ENCODE data around the gene CNTN4.

Gene CNTN4

DNA sequence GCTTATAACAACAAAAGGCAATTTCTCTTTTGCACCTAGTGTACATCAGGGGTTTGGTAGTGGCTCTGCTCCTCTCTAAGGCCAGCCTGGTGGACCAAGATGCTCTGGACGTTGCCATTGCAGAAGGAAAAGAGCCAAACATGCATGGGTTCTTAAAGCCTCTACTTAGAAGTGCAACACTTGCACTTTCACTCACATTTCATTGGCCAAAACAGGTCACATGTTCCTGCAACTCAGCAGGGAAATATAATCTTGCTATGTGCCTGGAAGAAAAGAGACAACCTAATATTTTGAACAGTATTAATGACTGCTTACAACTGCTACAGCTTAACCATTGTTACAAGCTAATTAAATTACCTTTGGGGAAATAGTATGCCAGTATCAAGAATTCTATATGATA is 828.6 kb downstream of the CNTN4 start:
- no peak for ATAC-seq

- ATAC-seq: no peak
Measured at GRCh38 chr3:2929574-2929973, 830.9 kb downstream of the CNTN4 start.

- no peak for ATAC-seq
Measured at GRCh38 chr3:2931265-2931664, 832.6 kb downstream of the CNTN4 start.

DNA sequence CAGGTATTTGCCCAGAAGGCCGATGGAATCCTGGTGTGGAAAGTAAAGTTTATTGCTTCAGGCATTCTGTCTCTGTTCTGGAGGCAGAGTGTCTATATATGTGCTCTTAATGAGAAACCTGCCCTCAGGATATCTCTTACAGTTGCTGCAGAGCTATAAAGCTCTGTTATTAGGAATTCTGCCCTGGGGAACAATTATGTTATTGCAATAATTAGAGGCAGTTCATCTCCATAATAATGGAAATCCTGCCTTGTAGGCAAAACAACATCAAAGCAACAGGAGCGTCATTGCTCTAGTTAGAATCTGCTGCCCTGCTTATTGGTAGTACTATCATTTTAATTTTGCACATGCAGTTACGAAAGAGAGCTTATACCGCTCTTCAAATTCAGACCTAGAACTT is 835.9 kb downstream of the CNTN4 start:
- ATAC-seq: no peak

- ATAC-seq: no peak
Measured at GRCh38 chr3:2937055-2937454, 838.4 kb downstream of the CNTN4 start.

- ATAC-seq: no peak
Measured at GRCh38 chr3:2937592-2937991, 838.9 kb downstream of the CNTN4 start.

- ATAC-seq: no peak
Measured at GRCh38 chr3:2938711-2939110, 840.0 kb downstream of the CNTN4 start.

GRCh38 chr3:2940062-2940461 is 841.4 kb downstream of the CNTN4 start:
- ATAC-seq: no peak

DNA sequence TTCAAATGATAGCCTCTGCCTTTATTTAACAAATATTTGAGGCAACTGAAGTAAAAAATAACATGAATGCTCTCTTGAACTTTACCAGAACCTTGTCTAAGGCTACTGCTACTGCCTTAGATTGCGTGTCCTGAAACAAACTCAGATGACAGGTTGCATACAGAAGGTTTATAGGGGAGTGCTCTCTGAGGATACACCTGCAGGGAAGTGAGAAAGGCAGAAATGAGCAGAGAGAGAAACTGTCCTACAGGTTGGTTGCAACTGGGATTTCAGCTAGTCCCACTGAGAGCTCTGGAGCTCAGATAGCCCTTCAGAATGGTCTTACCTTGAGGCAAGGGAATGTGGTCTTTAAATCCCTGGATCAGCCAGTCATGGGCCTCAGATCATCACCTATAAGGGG is 846.0 kb downstream of the CNTN4 start:
- ATAC-seq: no peak

- no peak for ATAC-seq
Measured at GRCh38 chr3:2945121-2945520, 846.5 kb downstream of the CNTN4 start.

DNA sequence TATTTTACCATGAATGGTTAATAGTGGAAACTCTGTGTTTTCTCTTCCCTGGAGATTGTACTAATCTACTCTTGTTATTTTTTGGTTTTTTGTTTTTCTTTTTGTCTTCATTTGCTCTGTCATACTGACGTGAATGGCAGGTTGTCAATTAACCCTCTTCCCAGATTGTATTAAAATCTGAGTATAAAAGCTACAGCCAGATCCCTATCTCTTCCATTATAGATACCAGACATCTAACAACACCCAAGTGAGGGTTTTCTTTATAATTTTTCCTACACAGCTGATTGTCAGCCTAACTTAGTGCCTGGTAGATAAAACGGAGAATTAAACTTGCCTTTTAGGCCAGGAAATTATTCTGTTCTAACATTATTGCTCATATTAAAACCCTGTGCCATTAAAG is 848.9 kb downstream of the CNTN4 start:
- no peak for ATAC-seq

- no peak for ATAC-seq
Measured at GRCh38 chr3:2948882-2949281, 850.2 kb downstream of the CNTN4 start.

- ATAC-seq: no peak
Measured at GRCh38 chr3:2950159-2950558, 851.5 kb downstream of the CNTN4 start.

DNA sequence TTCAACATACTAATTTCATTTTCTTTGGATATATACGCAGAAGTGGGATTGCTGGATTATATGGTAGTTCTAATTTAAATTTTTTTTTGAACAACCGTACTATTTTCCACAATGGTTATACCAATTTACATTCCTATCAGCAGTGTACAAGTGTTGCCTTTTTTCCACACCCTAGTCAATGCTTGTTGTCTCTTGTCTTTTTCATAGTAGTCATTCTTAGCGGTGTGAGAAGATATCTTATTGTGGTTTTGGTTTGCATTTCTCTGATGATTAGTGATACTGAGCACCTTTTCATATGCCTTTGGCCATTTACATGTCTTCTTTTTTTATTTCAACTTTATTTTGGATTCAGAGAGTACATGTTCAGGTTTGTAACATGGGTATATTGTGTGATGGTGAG is 858.4 kb downstream of the CNTN4 start:
- ATAC-seq: no peak

GRCh38 chr3:2958551-2958950 is 859.9 kb downstream of the CNTN4 start:
- no peak for ATAC-seq

DNA sequence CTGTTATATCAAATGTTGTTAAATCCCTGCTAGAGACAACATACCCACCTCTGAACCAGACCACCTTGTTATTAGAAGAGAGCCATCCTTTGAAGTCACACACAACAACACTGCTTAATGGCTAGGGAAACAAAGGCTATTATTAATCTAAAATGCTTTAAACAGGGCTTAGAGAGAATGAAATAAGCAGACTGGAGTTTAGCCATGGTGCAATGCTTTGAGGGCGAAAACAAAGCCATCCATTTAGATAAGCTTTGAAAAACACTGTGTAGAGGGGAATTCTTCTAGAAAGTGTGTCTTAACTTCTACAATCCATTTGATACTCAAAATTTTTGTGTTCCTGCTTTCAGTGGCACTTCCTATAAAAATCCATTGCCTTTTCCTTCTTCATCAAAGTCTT is 862.9 kb downstream of the CNTN4 start:
- no peak for ATAC-seq

DNA sequence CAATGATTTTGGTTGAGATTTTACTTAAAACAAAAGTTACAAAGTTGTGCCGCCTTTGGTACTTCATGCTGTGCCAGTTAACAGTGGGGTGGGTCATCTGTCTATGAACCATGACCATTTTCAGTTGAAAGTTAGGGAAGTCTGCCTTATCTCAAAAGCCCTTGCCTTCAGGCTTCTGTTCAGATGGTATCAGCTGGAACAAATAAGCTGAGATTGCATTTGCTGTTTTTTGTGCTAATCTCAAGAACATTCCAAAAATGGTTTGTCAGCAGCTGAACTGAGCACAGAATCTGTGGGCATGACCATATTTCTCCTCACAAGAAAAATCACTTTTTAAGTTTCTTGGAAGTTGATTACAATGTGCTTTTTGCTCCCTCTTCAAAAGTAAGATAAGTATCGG is 869.2 kb downstream of the CNTN4 start:
- ATAC-seq: no peak

DNA sequence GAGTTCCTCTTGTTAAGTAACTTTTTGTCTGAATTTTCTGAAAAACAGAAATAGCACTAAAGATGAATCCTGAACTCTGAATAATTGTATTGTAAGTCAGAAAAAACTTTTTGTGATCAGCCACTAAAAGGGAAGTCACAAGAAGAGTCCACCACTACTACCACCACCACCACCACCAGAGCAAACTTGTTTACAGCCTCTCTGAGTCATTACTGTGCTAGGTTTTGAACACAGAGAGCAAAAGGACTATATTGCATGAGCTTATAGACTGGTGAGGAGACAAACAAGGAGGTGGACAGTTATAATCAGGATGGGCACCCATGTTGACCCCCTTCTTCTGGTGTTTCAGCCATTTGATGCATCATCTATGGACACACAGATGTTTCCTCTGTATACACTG is 869.8 kb downstream of the CNTN4 start:
- ATAC-seq: no peak

DNA sequence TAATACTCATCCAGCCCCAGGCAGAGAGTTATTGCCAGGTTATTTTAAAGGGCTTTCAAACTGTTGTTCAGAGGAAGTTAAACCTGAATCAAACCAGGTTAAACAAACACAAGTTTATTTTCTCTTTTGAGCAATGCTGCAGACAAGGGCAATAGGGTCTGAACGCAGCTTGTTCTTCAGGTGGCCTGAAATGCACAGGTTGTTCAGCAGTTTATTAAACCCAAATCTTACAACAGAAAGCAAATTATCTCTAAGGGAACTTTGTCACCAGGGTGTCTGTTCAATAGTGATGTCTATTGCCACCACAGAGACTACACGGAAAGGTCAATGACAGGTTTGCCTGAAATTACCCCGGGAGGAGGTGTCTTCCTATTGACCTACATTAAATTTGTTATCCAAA is 877.5 kb downstream of the CNTN4 start:
- ATAC-seq: no peak

DNA sequence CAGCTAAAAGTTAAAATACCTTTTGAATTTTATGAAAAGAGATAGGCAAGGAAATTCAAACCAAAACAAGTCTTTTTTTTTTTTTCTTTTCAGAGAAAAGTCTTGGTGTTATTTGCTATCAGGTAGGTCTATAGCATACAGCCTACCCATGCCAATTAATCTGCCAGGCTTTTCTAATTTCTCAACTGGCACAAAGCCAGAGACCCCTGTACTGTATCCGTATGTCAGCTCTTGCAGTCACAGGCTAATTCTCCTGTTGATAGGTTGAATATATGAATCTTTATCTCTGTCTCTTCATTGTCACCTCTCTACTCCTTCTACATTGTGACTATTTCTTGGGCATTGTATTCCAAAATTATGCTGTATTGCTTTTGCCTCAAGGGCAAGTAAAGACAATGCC is 878.1 kb downstream of the CNTN4 start:
- ATAC-seq: no peak

DNA sequence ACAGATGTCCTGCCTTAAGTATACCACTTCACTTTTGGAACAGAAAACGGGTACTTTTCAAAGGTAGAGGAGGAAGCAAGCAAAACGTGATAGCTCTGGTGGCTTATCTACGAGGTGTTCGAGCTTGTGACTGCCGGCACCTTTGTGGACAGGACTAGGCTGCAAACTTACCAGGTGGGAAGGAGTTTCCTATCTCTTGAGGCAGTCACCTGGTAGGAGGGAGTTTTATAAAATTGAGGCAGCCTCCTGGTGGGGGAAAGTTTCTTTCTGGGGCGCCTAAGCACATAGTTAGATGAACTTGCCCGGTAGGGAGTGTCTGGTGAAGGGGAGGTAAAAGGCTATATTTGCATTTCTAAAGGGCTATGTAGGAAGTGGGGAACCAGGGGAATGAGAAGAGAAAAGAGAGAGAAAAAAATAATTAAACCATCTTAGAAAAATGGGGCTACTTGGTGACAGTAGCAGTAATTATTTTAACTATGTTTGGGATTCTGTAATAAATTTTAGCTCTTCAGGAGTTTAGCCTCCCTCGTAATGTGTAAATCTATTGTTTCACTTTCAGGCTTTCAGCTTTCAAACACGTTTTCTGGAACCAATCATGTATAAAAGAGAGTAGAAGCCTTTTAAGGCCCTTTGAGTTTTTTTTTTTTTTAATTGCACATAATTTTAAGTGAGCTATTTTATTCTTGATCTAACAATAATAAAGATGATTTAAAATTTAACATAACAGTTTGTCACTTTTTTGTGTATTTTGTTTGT is 880.5 kb downstream of the CNTN4 start:
- no peak for ATAC-seq

DNA sequence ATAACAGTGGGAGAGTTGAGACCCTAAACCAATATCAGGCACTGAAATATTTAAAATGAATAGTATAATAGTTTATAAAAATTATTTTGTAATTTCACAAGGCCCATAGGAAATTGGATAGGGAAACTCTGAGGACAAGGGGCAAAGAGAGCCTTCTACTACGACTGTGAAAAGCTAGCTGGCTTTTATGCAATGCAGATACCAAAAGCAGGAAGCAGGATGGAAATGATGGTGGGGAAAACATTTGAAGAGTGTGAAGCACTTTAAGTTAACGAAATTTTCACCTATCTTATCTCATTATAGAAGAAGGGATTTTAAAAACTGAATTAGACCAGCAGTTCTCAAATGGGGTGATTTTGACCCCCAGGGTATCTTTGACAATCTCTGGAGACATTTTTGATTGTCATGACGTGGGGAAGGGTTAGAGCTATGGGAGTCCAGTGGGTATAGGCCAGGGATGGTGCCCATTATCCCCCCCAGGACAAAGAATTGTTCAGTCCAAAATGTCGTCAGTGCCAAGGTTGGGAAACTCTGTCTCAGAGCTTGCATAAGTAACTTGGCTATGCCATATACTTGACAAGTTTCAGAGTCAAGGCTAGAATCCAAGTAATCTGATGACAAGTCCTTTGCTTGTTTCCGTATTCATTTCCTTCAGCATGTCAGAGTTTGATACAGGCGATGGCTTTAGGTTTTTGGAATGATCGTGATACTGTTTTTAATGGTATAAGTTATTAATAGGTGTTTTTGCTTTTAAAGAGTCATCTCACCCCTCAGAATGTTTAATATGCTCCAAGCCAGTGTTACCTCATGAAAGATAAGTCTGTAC is 885.6 kb downstream of the CNTN4 start:
- no peak for ATAC-seq

- ATAC-seq: no peak
Measured at GRCh38 chr3:2984831-2985220, 886.2 kb downstream of the CNTN4 start.

DNA sequence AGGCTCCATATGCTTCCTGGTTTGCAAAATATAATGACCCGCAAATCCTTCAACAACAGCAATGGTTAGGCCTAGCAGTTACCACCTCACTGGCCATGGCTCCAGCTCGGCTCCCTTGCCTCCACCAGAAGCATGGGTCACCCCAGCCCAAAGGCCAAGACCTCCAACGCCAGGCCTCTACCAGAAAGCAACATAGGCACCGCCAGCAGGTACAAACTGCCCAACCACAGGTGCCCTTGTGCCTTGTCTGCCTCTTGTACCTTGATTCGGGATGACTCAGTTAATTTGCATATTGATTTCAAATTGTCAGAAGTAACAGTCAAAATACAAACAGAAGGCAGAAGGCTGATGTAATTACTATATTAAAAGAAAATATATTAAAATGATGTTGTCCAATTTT is 886.8 kb downstream of the CNTN4 start:
- ATAC-seq: no peak

Data from activated CD4-positive, CD25-positive, alpha-beta regulatory T cell treated with anti-CD3 and anti-CD28 coated beads, Interleukin-2, amount 50 U/mL, for 24 hours (primary cell).